GM19468 (cell line): Measurements from ENCODE around the gene DNAJC27.

Source experiments
- ATAC-seq: cut with Tn5 transposase; IDR thresholded peaks from one replicate; pipeline ENCODE4 v1.9.1; 2021; ENCODE audit warnings: mild to moderate bottlenecking, moderate library complexity, moderate number of reproducible peaks; ENCODE audit not compliant: unreplicated experiment; ENCODE audit errors: extremely low read depth

Gene DNAJC27

GRCh38 chr2:24929230-24929629 is 42.5 kb downstream of the DNAJC27 start:
- no peak for ATAC-seq

GRCh38 chr2:24928036-24928435 is 43.7 kb downstream of the DNAJC27 start:
- ATAC-seq = no peak

GRCh38 chr2:24926602-24927252 is 45.0 kb downstream of the DNAJC27 start:
- no peak for ATAC-seq

GRCh38 chr2:24926220-24926601 is 45.5 kb downstream of the DNAJC27 start:
- no peak for ATAC-seq

- no peak for ATAC-seq
Observed at GRCh38 chr2:24925815-24926214, 45.9 kb downstream of the DNAJC27 start.

- no peak for ATAC-seq
Observed at GRCh38 chr2:24924732-24925131, 47.0 kb downstream of the DNAJC27 start.

GRCh38 chr2:24924266-24924665 is 47.5 kb downstream of the DNAJC27 start:
- ATAC-seq = no peak

GRCh38 chr2:24923106-24923505 is 48.6 kb downstream of the DNAJC27 start:
- no peak for ATAC-seq

GRCh38 chr2:24922556-24922955 is 49.2 kb downstream of the DNAJC27 start:
- no peak for ATAC-seq

GRCh38 chr2:24920809-24921441 is 50.8 kb downstream of the DNAJC27 start:
- no peak for ATAC-seq

- ATAC-seq = peak; percentile 25
Observed at GRCh38 chr2:24920098-24920808, 51.5 kb downstream of the DNAJC27 start, which contains the start of gene ADCY3. ADCY3 (minus strand) TSS chr2:24920237; CDS start chr2:24918987, 1,250 bp downstream.

GRCh38 chr2:24919506-24920097 is 52.2 kb downstream of the DNAJC27 start:
- no peak for ATAC-seq

- no peak for ATAC-seq
Observed at GRCh38 chr2:24919037-24919505, 52.7 kb downstream of the DNAJC27 start.

GRCh38 chr2:24918326-24919036 is 53.3 kb downstream of the DNAJC27 start:
- ATAC-seq = no peak

GRCh38 chr2:24917731-24918325 is 53.9 kb downstream of the DNAJC27 start:
- ATAC-seq = no peak

GRCh38 chr2:24917086-24917485 is 54.7 kb downstream of the DNAJC27 start:
- ATAC-seq = no peak

GRCh38 chr2:24915796-24916195 is 56.0 kb downstream of the DNAJC27 start:
- no peak for ATAC-seq

GRCh38 chr2:24915175-24915574 is 56.6 kb downstream of the DNAJC27 start:
- no peak for ATAC-seq

- ATAC-seq = no peak
Observed at GRCh38 chr2:24914713-24915112, 57.0 kb downstream of the DNAJC27 start.

GRCh38 chr2:24913911-24914310 is 57.8 kb downstream of the DNAJC27 start:
- ATAC-seq = no peak
